ENCODE results near the gene KHDRBS2.

KHDRBS2 gene

GRCh38 chr6:61817716-61818115 lies 468.3 kb downstream of the KHDRBS2 start:
- H3K36me3 ChIP-seq (replicated peaks in 1 of 2; ENCODE audit: control insufficient read depth in 2 of 2, insufficient read depth in 2 of 2, low read length in 2 of 2) = no peaks in the 10 kb centered on the region
- H2BK15ac ChIP-seq (ENCODE audit: low read length) = no peak overlapping the region
- no peak overlapping the region for H3K9ac ChIP-seq (ENCODE audit: low read depth, low read length, poor library complexity)
- H3K4me2 ChIP-seq (ENCODE audit: insufficient read depth, low read length, poor library complexity, severe bottlenecking) = no peak overlapping the region
- H2AFZ ChIP-seq (ENCODE audit: low read length) = no peak overlapping the region
- no peak overlapping the region for H2BK12ac ChIP-seq (ENCODE audit: low read length)
- H2AK5ac ChIP-seq (ENCODE audit: low read depth, low read length) = no peak overlapping the region
- H3K9me3 ChIP-seq (replicated peaks in 1 of 2; ENCODE audit: control insufficient read depth in 2 of 2, insufficient read depth in 1 of 2, low read depth in 1 of 2, low read length in 2 of 2) = no peaks in the 10 kb centered on the region
- H3K4ac ChIP-seq (ENCODE audit: low read length) = no peak overlapping the region
- no CpG with 5 or more reads among the region's 2 CpGs for WGBS, 2 donors (ENCODE audit: extremely low coverage in 2 of 2, insufficient read length in 2 of 2, insufficient replicate concordance in 1 of 2)
- no peak overlapping the region for H3K23ac ChIP-seq (ENCODE audit: low read depth, low read length, poor library complexity)
- no peaks in the 10 kb centered on the region for H3K27me3 ChIP-seq (ENCODE audit: control insufficient read depth in 3 of 3, insufficient read depth in 3 of 3, low read depth in 1 of 3, low read length in 3 of 3)
- no peaks in the 10 kb centered on the region for H3K79me1 ChIP-seq (ENCODE audit: low read depth, low read length)
- DNase-seq (ENCODE audit: low spot score) = no peak
- H3K27ac ChIP-seq (replicated peaks; ENCODE audit: low read length) = no peak overlapping the region
- no peak overlapping the region for H4K91ac ChIP-seq (ENCODE audit: low read depth, low read length, poor library complexity)
- no peak overlapping the region for H2BK5ac ChIP-seq (ENCODE audit: low read length)
- H3K14ac ChIP-seq (ENCODE audit: low read length) = no peak overlapping the region
- no peaks in the 10 kb centered on the region for H3K4me1 ChIP-seq (ENCODE audit: control insufficient read depth in 2 of 2, insufficient read depth in 1 of 2, low read depth in 1 of 2, low read length in 2 of 2)
- H3K18ac ChIP-seq (ENCODE audit: low read length) = no peak overlapping the region
- H3K4me3 ChIP-seq (ENCODE audit: low read length in 2 of 2) = no peak overlapping the region
- no peak overlapping the region for H4K8ac ChIP-seq (ENCODE audit: low read depth, low read length)
- no peak overlapping the region for H2BK120ac ChIP-seq (ENCODE audit: low read depth, low read length)

GRCh38 chr6:61810047-61810446 lies 476.0 kb downstream of the KHDRBS2 start:
- H3K9ac ChIP-seq (ENCODE audit: low read depth, low read length, poor library complexity) = no peak overlapping the region
- H4K91ac ChIP-seq (ENCODE audit: low read depth, low read length, poor library complexity) = no peak overlapping the region
- peak overlapping the region in 1 of 2 donors; percentile 26 for H3K4me3 ChIP-seq (ENCODE audit: low read length in 2 of 2)
- H3K18ac ChIP-seq (ENCODE audit: low read length) = no peak overlapping the region
- H3K36me3 ChIP-seq (replicated peaks in 1 of 2; ENCODE audit: control insufficient read depth in 2 of 2, insufficient read depth in 2 of 2, low read length in 2 of 2) = no peaks in the 10 kb centered on the region
- H3K27ac ChIP-seq (replicated peaks; ENCODE audit: low read length) = no peak overlapping the region
- no peaks in the 10 kb centered on the region for H3K4me1 ChIP-seq (ENCODE audit: control insufficient read depth in 2 of 2, insufficient read depth in 1 of 2, low read depth in 1 of 2, low read length in 2 of 2)
- H2BK12ac ChIP-seq (ENCODE audit: low read length) = no peak overlapping the region
- no peak overlapping the region for H4K8ac ChIP-seq (ENCODE audit: low read depth, low read length)
- DNase-seq (ENCODE audit: low spot score) = no peak
- peaks cover 0 to 4% of the 10 kb centered on the region in 2 donors for H3K9me3 ChIP-seq (replicated peaks in 1 of 2; ENCODE audit: control insufficient read depth in 2 of 2, insufficient read depth in 1 of 2, low read depth in 1 of 2, low read length in 2 of 2)
- no peak overlapping the region for H2AFZ ChIP-seq (ENCODE audit: low read length)
- no peak overlapping the region for H3K14ac ChIP-seq (ENCODE audit: low read length)
- H2BK5ac ChIP-seq (ENCODE audit: low read length) = no peak overlapping the region
- H2BK120ac ChIP-seq (ENCODE audit: low read depth, low read length) = no peak overlapping the region
- no peak overlapping the region for H2BK15ac ChIP-seq (ENCODE audit: low read length)
- no peaks in the 10 kb centered on the region for H3K79me1 ChIP-seq (ENCODE audit: low read depth, low read length)
- peaks cover 0 to 4% (median 0%) of the 10 kb centered on the region in 3 experiments for H3K27me3 ChIP-seq (ENCODE audit: control insufficient read depth in 3 of 3, insufficient read depth in 3 of 3, low read depth in 1 of 3, low read length in 3 of 3)
- no peak overlapping the region for H2AK5ac ChIP-seq (ENCODE audit: low read depth, low read length)
- H3K23ac ChIP-seq (ENCODE audit: low read depth, low read length, poor library complexity) = no peak overlapping the region
- H3K4me2 ChIP-seq (ENCODE audit: insufficient read depth, low read length, poor library complexity, severe bottlenecking) = no peak overlapping the region
- no peak overlapping the region for H3K4ac ChIP-seq (ENCODE audit: low read length)
- no CpG with 5 or more reads among the region's 3 CpGs for WGBS, 2 donors (ENCODE audit: extremely low coverage in 2 of 2, insufficient read length in 2 of 2, insufficient replicate concordance in 1 of 2)

- Histone ChIP-seq H2BK5ac (ENCODE audit: low read length) (no peak overlapping the region), H3K9ac (ENCODE audit: low read depth, low read length, poor library complexity) (no peak overlapping the region), H3K27ac (replicated peaks; ENCODE audit: low read length) (no peak overlapping the region), H3K18ac (ENCODE audit: low read length) (no peak overlapping the region), H3K14ac (ENCODE audit: low read length) (no peak overlapping the region), H4K8ac (ENCODE audit: low read depth, low read length) (no peak overlapping the region), H4K91ac (ENCODE audit: low read depth, low read length, poor library complexity) (no peak overlapping the region), H2AFZ (ENCODE audit: low read length) (no peak overlapping the region), H3K36me3 (replicated peaks in 1 of 2; ENCODE audit: control insufficient read depth in 2 of 2, insufficient read depth in 2 of 2, low read length in 2 of 2) (no peaks in the 10 kb centered on the region), H3K4me2 (ENCODE audit: insufficient read depth, low read length, poor library complexity, severe bottlenecking) (no peak overlapping the region), H3K9me3 (replicated peaks in 1 of 2; ENCODE audit: control insufficient read depth in 2 of 2, insufficient read depth in 1 of 2, low read depth in 1 of 2, low read length in 2 of 2) (peaks cover 0 to 4% of the 10 kb centered on the region in 2 donors), H3K4me3 (ENCODE audit: low read length in 2 of 2) (no peak overlapping the region), H2BK12ac (ENCODE audit: low read length) (no peak overlapping the region), H3K4ac (ENCODE audit: low read length) (no peak overlapping the region), H2AK5ac (ENCODE audit: low read depth, low read length) (no peak overlapping the region), H2BK15ac (ENCODE audit: low read length) (no peak overlapping the region), H2BK120ac (ENCODE audit: low read depth, low read length) (no peak overlapping the region), H3K27me3 (ENCODE audit: control insufficient read depth in 3 of 3, insufficient read depth in 3 of 3, low read depth in 1 of 3, low read length in 3 of 3) (peaks cover 0 to 4% (median 0%) of the 10 kb centered on the region in 3 experiments), H3K4me1 (ENCODE audit: control insufficient read depth in 2 of 2, insufficient read depth in 1 of 2, low read depth in 1 of 2, low read length in 2 of 2) (no peaks in the 10 kb centered on the region), H3K79me1 (ENCODE audit: low read depth, low read length) (no peaks in the 10 kb centered on the region), H3K23ac (ENCODE audit: low read depth, low read length, poor library complexity) (no peak overlapping the region)
- peak; percentile 17 for DNase-seq (ENCODE audit: low spot score)
- WGBS, 2 donors (ENCODE audit: extremely low coverage in 2 of 2, insufficient read length in 2 of 2, insufficient replicate concordance in 1 of 2) = no CpG with 5 or more reads among the region's 1 CpG
Measured at GRCh38 chr6:61809004-61809595, 476.9 kb downstream of the KHDRBS2 start.

- WGBS, 2 donors (ENCODE audit: extremely low coverage in 2 of 2, insufficient read length in 2 of 2, insufficient replicate concordance in 1 of 2) = no CpG with 5 or more reads among the region's 1 CpG
Measured at GRCh38 chr6:61787998-61788397, 498.0 kb downstream of the KHDRBS2 start.

More at GRCh38 chr6:61787998-61788397, 498.0 kb downstream of the KHDRBS2 start:
- no peak overlapping the region for H2AFZ ChIP-seq (ENCODE audit: low read length)
- no peak overlapping the region for H3K27ac ChIP-seq (replicated peaks; ENCODE audit: low read length)
- H3K4me1 ChIP-seq (ENCODE audit: control insufficient read depth in 2 of 2, insufficient read depth in 1 of 2, low read depth in 1 of 2, low read length in 2 of 2) = no peaks in the 10 kb centered on the region
- H3K4me2 ChIP-seq (ENCODE audit: insufficient read depth, low read length, poor library complexity, severe bottlenecking) = no peak overlapping the region
- H2BK120ac ChIP-seq (ENCODE audit: low read depth, low read length) = no peak overlapping the region
- H3K23ac ChIP-seq (ENCODE audit: low read depth, low read length, poor library complexity) = no peak overlapping the region
- no peak overlapping the region for H2BK15ac ChIP-seq (ENCODE audit: low read length)
- no peaks in the 10 kb centered on the region for H3K79me1 ChIP-seq (ENCODE audit: low read depth, low read length)
- H4K91ac ChIP-seq (ENCODE audit: low read depth, low read length, poor library complexity) = no peak overlapping the region
- no peak overlapping the region for H3K14ac ChIP-seq (ENCODE audit: low read length)
- H3K4ac ChIP-seq (ENCODE audit: low read length) = no peak overlapping the region
- H4K8ac ChIP-seq (ENCODE audit: low read depth, low read length) = no peak overlapping the region
- no peak overlapping the region for H3K18ac ChIP-seq (ENCODE audit: low read length)
- no peaks in the 10 kb centered on the region for H3K27me3 ChIP-seq (ENCODE audit: control insufficient read depth in 3 of 3, insufficient read depth in 3 of 3, low read depth in 1 of 3, low read length in 3 of 3)
- no peaks in the 10 kb centered on the region for H3K36me3 ChIP-seq (replicated peaks in 1 of 2; ENCODE audit: control insufficient read depth in 2 of 2, insufficient read depth in 2 of 2, low read length in 2 of 2)
- no peaks in the 10 kb centered on the region for H3K9me3 ChIP-seq (replicated peaks in 1 of 2; ENCODE audit: control insufficient read depth in 2 of 2, insufficient read depth in 1 of 2, low read depth in 1 of 2, low read length in 2 of 2)
- H3K4me3 ChIP-seq (ENCODE audit: low read length in 2 of 2) = no peak overlapping the region
- no peak overlapping the region for H2BK12ac ChIP-seq (ENCODE audit: low read length)
- H2BK5ac ChIP-seq (ENCODE audit: low read length) = no peak overlapping the region
- H2AK5ac ChIP-seq (ENCODE audit: low read depth, low read length) = no peak overlapping the region
- no peak overlapping the region for H3K9ac ChIP-seq (ENCODE audit: low read depth, low read length, poor library complexity)
- DNase-seq (ENCODE audit: low spot score) = no peak
